Tibial artery (tissue), 4 donors: ENCODE results near the gene AP5S1.

Experiments
- DNase-seq, 2 donors: peaks; one replicate each; pipeline ENCODE4 v3.0.0-alpha.2; 2019
- H3K27ac ChIP-seq, 2 donors: fragments of 200-600 bp; sonication (generic) in 1 of 2; 1 replicate in 1 of 2; 2 replicates in 1 of 2; pipeline ENCODE4 v1.5.1; 2018 to 2019; ENCODE audit warnings: mild to moderate bottlenecking in 1 of 2
- H3K27me3 ChIP-seq, 2 donors: fragments of 200-600 bp; sonication (generic) in 1 of 2; one replicate each; pipeline versions ENCODE4 v1.5.1 to v1.6.0; 2016 to 2019
- H3K36me3 ChIP-seq, 3 donors: fragments of 200-600 bp; sonication (generic) in 2 of 3; one replicate each; pipeline ENCODE4 v1.5.1; 2016 to 2019; ENCODE audit warnings: mild to moderate bottlenecking in 2 of 3
- H3K4me1 ChIP-seq, 4 donors: fragments of 200-600 bp; sonication (generic) in 2 of 4; 1 replicate in 3 of 4; 2 replicates in 1 of 4; pipeline ENCODE4 v1.5.1; 2016 to 2019
- H3K4me3 ChIP-seq, 2 donors: fragments of 200-600 bp; sonication (generic) in 1 of 2; 1 replicate in 1 of 2; 2 replicates in 1 of 2; pipeline ENCODE4 v1.5.1; 2018 to 2019; ENCODE audit warnings: mild to moderate bottlenecking in 2 of 2
- H3K9me3 ChIP-seq, 3 donors: fragments of 200-600 bp; sonication (generic) in 1 of 3; one replicate each; pipeline ENCODE4 v1.5.1; 2016 to 2019
- CTCF ChIP-seq, 2 experiments: fragments of 200-600 bp in 1 of 2; fragments of 450-650 bp in 1 of 2; IDR thresholded peaks; one replicate each; pipeline ENCODE4 v1.5.1; 2017 to 2019; ENCODE audit warnings: antibody characterized with exemption in 2 of 2, mild to moderate bottlenecking in 1 of 2, moderate library complexity in 1 of 2
- intact Hi-C: fragments of 100-400 bp; cut with DNase I; formaldehyde crosslinking; loops from one replicate; pipeline ENCODE4 v1.15.0; 2023; ENCODE audit warnings: low total_unique reads

AP5S1 gene

DNA sequence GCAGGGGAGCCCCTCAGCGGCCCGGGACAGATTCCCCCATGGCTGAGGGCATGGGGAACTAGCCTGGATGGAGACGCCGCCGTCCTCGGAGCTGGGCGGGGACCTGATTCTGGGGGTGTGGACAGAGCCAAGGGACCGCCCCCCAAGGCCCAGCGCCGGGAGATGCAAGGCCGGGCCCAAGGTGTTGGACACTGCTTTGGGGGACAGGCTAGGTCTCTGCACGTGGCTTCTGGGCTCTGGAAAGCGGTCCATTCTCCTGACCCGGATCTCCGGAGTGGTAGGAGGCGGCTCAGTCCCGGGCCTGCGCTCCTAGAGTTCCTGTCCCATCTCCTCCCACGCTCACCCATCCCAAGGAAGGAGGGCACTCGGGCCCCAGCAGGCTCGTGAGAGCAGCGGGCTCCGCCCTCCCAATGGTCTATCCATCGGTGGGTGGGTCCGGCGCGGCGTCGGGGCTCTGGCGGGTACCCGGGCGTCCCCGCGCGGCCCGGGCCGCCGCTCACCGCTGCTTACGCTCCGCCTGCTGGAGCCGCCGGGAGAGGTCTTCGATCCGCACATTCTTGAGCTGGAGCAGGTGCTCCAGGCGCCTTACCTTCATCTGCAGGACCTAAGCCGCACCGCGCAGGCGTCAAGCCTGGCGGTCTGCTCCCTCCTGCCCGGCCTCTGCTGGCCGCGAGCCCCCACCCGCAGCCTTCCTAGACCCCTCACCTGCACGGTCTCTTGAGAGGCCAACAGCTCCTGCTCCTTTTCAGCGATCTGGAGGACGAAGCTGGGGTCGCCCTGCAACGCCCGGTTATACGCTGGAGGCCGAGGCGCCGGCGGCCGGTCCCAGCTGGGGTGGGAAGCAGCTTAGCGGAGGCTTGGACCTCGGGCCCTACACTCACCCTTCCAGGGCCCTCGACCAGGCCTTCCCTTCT, 42.4 kb upstream of the AP5S1 start:
- intact Hi-C loops, result loop anchor here (5.0 kb wide), 1 partner anchor 101 kb away; no protein-coding TSS in a partner anchor

GRCh38 chr20:3778976-3779375, 41.4 kb upstream of the AP5S1 start:
- H3K36me3 ChIP-seq, result peaks cover 0 to under 1% (median 0%) of the 10 kb centered on the region in 3 donors
- H3K9me3 ChIP-seq, result no peaks in the 10 kb centered on the region
- no peaks in the 10 kb centered on the region for H3K27me3 ChIP-seq
- no peak overlapping the region for H3K27ac ChIP-seq
- intact Hi-C loops, result loop anchor here (5.0 kb wide), 1 partner anchor 102 kb away; no protein-coding TSS in a partner anchor
- peak in 1 of 2 donors; percentile 61 for DNase-seq
- H3K4me1 ChIP-seq, result peaks cover 6 to 49% (median 30%) of the 10 kb centered on the region in 4 donors
- H3K4me3 ChIP-seq, result no peak overlapping the region
- TF ChIP-seq CTCF (IDR thresholded peaks at IDR 0.05), result no peak

More for the DNA sequence above, 42.4 kb upstream of the AP5S1 start:
- H3K27me3 ChIP-seq, result no peaks in the 10 kb centered on the region
- no peaks in the 10 kb centered on the region for H3K36me3 ChIP-seq
- DNase-seq, result peak; percentile 73 to 85
- TF ChIP-seq CTCF (IDR thresholded peaks at IDR 0.05), result no peak
- no peaks in the 10 kb centered on the region for H3K9me3 ChIP-seq
- peak overlapping the region; percentile 32 to 56 for H3K27ac ChIP-seq
- peak overlapping the region; percentile 49 to 59 for H3K4me3 ChIP-seq
- peaks cover 6 to 39% (median 23%) of the 10 kb centered on the region in 4 donors for H3K4me1 ChIP-seq

DNA sequence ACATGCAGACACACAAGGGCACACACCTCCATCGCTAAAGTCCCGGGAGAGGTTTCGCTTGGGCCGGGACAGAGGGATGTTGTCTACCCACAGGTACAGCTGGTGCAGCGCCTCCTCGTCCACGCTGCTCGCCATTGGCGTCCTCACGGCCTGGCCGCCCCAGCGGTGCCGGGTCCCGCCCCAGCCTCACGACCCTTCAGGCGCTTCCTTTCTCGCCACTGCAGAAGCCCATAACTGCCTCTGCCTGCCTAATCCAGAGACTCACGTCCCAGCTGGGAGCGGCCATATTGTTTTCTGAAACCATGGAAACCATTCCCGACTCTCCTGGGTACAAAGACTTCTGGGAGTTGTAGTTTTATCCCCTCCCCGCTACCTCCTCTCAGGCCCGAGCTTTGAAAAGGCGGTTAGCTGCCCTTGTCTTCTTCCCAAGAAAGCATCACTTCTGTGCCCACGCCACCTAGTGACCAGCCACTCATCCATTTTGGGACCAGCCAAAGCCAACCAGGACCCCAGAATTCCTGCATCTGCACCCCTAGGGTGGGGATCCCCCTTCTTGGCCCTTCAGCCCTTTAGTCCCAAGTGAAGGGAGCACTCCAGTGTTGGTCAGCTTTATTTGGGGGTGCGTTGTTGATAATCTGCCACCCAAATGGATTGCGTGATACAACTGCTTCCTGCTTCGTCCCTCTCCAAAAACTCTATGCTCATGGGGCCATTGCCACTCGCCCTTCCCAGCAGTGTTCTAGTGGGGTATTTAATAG, 39.0 kb upstream of the AP5S1 start, which contains the start of gene SPEF1:
TSS of gene SPEF1 (minus strand) at position 296 of the 758 bp plus-strand sequence. CDS start at position 135, 161 bp downstream.
- intact Hi-C loops, result loop anchor here (2.0 to 10.0 kb wide), 2 partner anchors 15 to 73 kb away; partner anchors contain the start of gene ADISSP
- TF ChIP-seq CTCF (IDR thresholded peaks at IDR 0.05), result peak; percentile 42 to 58
- DNase-seq, result peak; percentile 83 to 91
- H3K4me3 ChIP-seq, result peak within 1 kb of the TSS in 1 of 2 donors; percentile 39
- H3K9me3 ChIP-seq, result no peaks in the 10 kb centered on the region
- H3K27me3 ChIP-seq, result no peaks in the 10 kb centered on the region
- peaks cover 0 to 7% (median 6%) of the 10 kb centered on the region in 3 donors for H3K36me3 ChIP-seq
- H3K4me1 ChIP-seq, result peaks cover 6 to 68% (median 48%) of the 10 kb centered on the region in 4 donors
- peak within 1 kb of the TSS; percentile 52 to 65 for H3K27ac ChIP-seq

GRCh38 chr20:3782597-3782996, 37.8 kb upstream of the AP5S1 start:
- no peak for DNase-seq
- TF ChIP-seq CTCF (IDR thresholded peaks at IDR 0.05), result no peak
- Histone ChIP-seq H3K36me3 (peaks cover 0 to 7% (median 6%) of the 10 kb centered on the region in 3 donors), H3K27me3 (no peaks in the 10 kb centered on the region), H3K4me1 (peaks cover 6 to 62% (median 50%) of the 10 kb centered on the region in 4 donors), H3K4me3 (no peak overlapping the region), H3K9me3 (no peaks in the 10 kb centered on the region), H3K27ac (no peak overlapping the region)
- intact Hi-C loops, result loop anchor here (10.0 kb wide), 1 partner anchor 72 kb away; no protein-coding TSS in a partner anchor

- Histone ChIP-seq H3K27ac (no peak overlapping the region), H3K4me1 (peaks cover 6 to 58% (median 47%) of the 10 kb centered on the region in 4 donors), H3K36me3 (peaks cover 0 to 7% (median 6%) of the 10 kb centered on the region in 3 donors), H3K27me3 (no peaks in the 10 kb centered on the region), H3K4me3 (no peak overlapping the region), H3K9me3 (no peaks in the 10 kb centered on the region)
- TF ChIP-seq CTCF (IDR thresholded peaks at IDR 0.05), result no peak
- DNase-seq, result peak in 1 of 2 donors; percentile 64
- intact Hi-C loops, result loop anchor here (10.0 kb wide), 1 partner anchor 72 kb away; no protein-coding TSS in a partner anchor
These were observed 37.3 kb upstream of the AP5S1 start for GRCh38 chr20:3783068-3783489.
